WTC11 (cell line): Measurements from ENCODE around the gene ISG15. TPM values are rescaled to one million over a fixed set of nuclear protein-coding genes. Genes with fewer than 3 reads are reported as not detected.

Experiments
- ARID4B ChIP-seq: sonication (generic); formaldehyde crosslinking; IDR thresholded peaks from 2 replicates; pipeline ENCODE4 v1.8.0; 2023; ENCODE audit warnings: missing genetic modification reagents, mild to moderate bottlenecking, borderline replicate concordance
- ATF2 ChIP-seq: sonication (generic); formaldehyde crosslinking; IDR thresholded peaks from 2 replicates; pipeline ENCODE4 v1.8.1; 2022; ENCODE audit warnings: low read depth, missing genetic modification reagents, borderline replicate concordance
- CDX4 ChIP-seq: fragments of 250-450 bp; sonication (Bioruptor Pico); IDR thresholded peaks from 2 replicates; pipeline ENCODE4 v1.9.0; 2021; ENCODE audit warnings: moderate library complexity, mild to moderate bottlenecking, inconsistent platforms, borderline replicate concordance
- KAT7 ChIP-seq: sonication (generic); formaldehyde crosslinking; IDR thresholded peaks from 2 replicates; pipeline ENCODE4 v1.8.1; 2023; ENCODE audit warnings: missing genetic modification reagents, mild to moderate bottlenecking, borderline replicate concordance
- NFE2L1 ChIP-seq: sonication (generic); formaldehyde crosslinking; IDR thresholded peaks from 2 replicates; pipeline ENCODE4 v1.8.1; 2023; ENCODE audit warnings: missing genetic modification reagents
- TEAD4 ChIP-seq: sonication (generic); formaldehyde crosslinking; IDR thresholded peaks from 2 replicates; pipeline ENCODE4 v1.8.0; 2022; ENCODE audit warnings: mild to moderate bottlenecking, missing genetic modification reagents
- ZNF281 ChIP-seq: sonication (generic); formaldehyde crosslinking; IDR thresholded peaks from 2 replicates; pipeline ENCODE4 v1.8.0; 2023; ENCODE audit warnings: mild to moderate bottlenecking, missing genetic modification reagents
- total RNA-seq: library from RNA; stranded (reverse); gene quantifications from 3 replicates; pipeline ENCODE4 v1.2.3, GENCODE V29; 2021

Gene ISG15
- total RNA-seq, 1 experiment from 2014 or later, result 29.5 TPM

- TF ChIP-seq ARID4B (CRISPR knock-in tag), result no peak
- no peak for TF ChIP-seq CDX4 (CRISPR knock-in tag)
- no peak for TF ChIP-seq TEAD4 (CRISPR knock-in tag)
- TF ChIP-seq NFE2L1 (CRISPR knock-in tag), result no peak
- TF ChIP-seq ATF2 (CRISPR knock-in tag), result no peak
- TF ChIP-seq ZNF281 (CRISPR knock-in tag), result no peak
- TF ChIP-seq KAT7 (CRISPR knock-in tag), result no peak
Observed at GRCh38 chr1:1063261-1063944, 50.1 kb downstream of the ISG15 start (continued).

Other genes with a start within 250 kb of the ISG15 start
- gene SAMD11, start 89.6 kb upstream of the ISG15 start, total RNA-seq, result 1.7 to 2.7 TPM (median 2.3 TPM) in 3 replicates
- 149 to 182 TPM (median 150 TPM) in 3 replicates for gene NOC2L, start 54.2 kb upstream of the ISG15 start, total RNA-seq
- gene KLHL17, start 52.9 kb upstream of the ISG15 start, total RNA-seq, result 46.2 to 66.9 TPM (median 47.2 TPM) in 3 replicates
- 2.9 to 3.4 TPM (median 3.0 TPM) in 3 replicates for gene PLEKHN1, start 47.0 kb upstream of the ISG15 start, total RNA-seq
- not detected in 3 replicates for gene PERM1, start 31.4 kb upstream of the ISG15 start, total RNA-seq
- gene HES4, start 13.4 kb upstream of the ISG15 start, total RNA-seq, result 4.5 to 10.7 TPM (median 8.3 TPM) in 3 replicates
- 184 to 198 TPM (median 186 TPM) in 3 replicates for gene AGRN, start 6.6 kb downstream of the ISG15 start, total RNA-seq
- not detected in 3 replicates for gene RNF223, start 60.8 kb downstream of the ISG15 start, total RNA-seq
- gene C1orf159, start 102.6 kb downstream of the ISG15 start, total RNA-seq, result 13.9 to 17.8 TPM (median 14.0 TPM) in 3 replicates
- gene TTLL10, start 160.4 kb downstream of the ISG15 start, total RNA-seq, result 0.78 to 1.1 TPM (median 1.1 TPM) in 3 replicates
- 0.83 to 1.2 TPM (median 1.1 TPM) in 3 replicates for gene TNFRSF18, start 193.1 kb downstream of the ISG15 start, total RNA-seq
- 0.18 to 0.33 TPM in 2 of 3 replicates, not detected in the other for gene TNFRSF4, start 200.7 kb downstream of the ISG15 start, total RNA-seq
- gene SDF4, start 218.5 kb downstream of the ISG15 start, total RNA-seq, result 92.3 to 105 TPM (median 101 TPM) in 3 replicates
- gene B3GALT6, start 218.7 kb downstream of the ISG15 start, total RNA-seq, result 18.8 to 21.4 TPM (median 20.0 TPM) in 3 replicates
- 8.5 to 10.3 TPM (median 8.5 TPM) in 3 replicates for gene C1QTNF12, start 233.2 kb downstream of the ISG15 start, total RNA-seq